HG02973 (cell line): ENCODE data around the gene TRMT61A.

Experiments used
- ATAC-seq: cut with Tn5 transposase; IDR thresholded peaks from one replicate; pipeline ENCODE4 v1.9.1; 2021; ENCODE audit warnings: moderate library complexity; ENCODE audit not compliant: unreplicated experiment

The TRMT61A gene

GRCh38 chr14:103533999-103534575 is 5.1 kb downstream of the TRMT61A start:
- ATAC-seq: no peak

- no peak for ATAC-seq
These were observed 5.6 kb downstream of the TRMT61A start for GRCh38 chr14:103534576-103535061.

- no peak for ATAC-seq
These were observed 6.3 kb downstream of the TRMT61A start for GRCh38 chr14:103535081-103535890.

- no peak for ATAC-seq
These were observed 7.0 kb downstream of the TRMT61A start for GRCh38 chr14:103535891-103536565.

- ATAC-seq: no peak
These were observed 7.7 kb downstream of the TRMT61A start for GRCh38 chr14:103536693-103537092.

- ATAC-seq: no peak
These were observed 8.4 kb downstream of the TRMT61A start for GRCh38 chr14:103537175-103537990.

- ATAC-seq: no peak
These were observed 9.5 kb downstream of the TRMT61A start for GRCh38 chr14:103538291-103539055.

GRCh38 chr14:103539056-103539825 is 10.2 kb downstream of the TRMT61A start:
- no peak for ATAC-seq

- no peak for ATAC-seq
These were observed 12.1 kb downstream of the TRMT61A start for GRCh38 chr14:103540821-103541708.

- no peak for ATAC-seq
These were observed 13.0 kb downstream of the TRMT61A start for GRCh38 chr14:103541709-103542604.

GRCh38 chr14:103542605-103543088 is 13.7 kb downstream of the TRMT61A start:
- ATAC-seq: no peak

GRCh38 chr14:103543140-103543539 is 14.1 kb downstream of the TRMT61A start:
- ATAC-seq: no peak

GRCh38 chr14:103543721-103544387 is 14.9 kb downstream of the TRMT61A start:
- no peak for ATAC-seq

- no peak for ATAC-seq
These were observed 15.6 kb downstream of the TRMT61A start for GRCh38 chr14:103544388-103545218.

GRCh38 chr14:103545219-103545914 is 16.4 kb downstream of the TRMT61A start:
- no peak for ATAC-seq
